Testis (tissue), 3 donors: ENCODE measurements around the gene BCL11B. TPM values are rescaled to one million over a fixed set of nuclear protein-coding genes. Genes with fewer than 3 reads are reported as not detected.

Source experiments
- DNase-seq: peaks from one replicate; pipeline ENCODE4 v3.0.0-alpha.2; 2019
- H3K27ac ChIP-seq, 2 donors: fragments of 200-600 bp; sonication (generic); one replicate each; pipeline ENCODE4 v1.5.1; 2019
- H3K27me3 ChIP-seq: fragments of 200-600 bp; sonication (generic); one replicate; pipeline ENCODE4 v1.5.1; 2019
- H3K36me3 ChIP-seq: fragments of 200-600 bp; sonication (generic); one replicate; pipeline ENCODE4 v1.5.1; 2017; ENCODE audit warnings: low read depth; ENCODE audit errors: missing control alignments
- H3K4me1 ChIP-seq: fragments of 200-600 bp; sonication (generic); one replicate; pipeline ENCODE4 v1.5.1; 2019
- H3K4me3 ChIP-seq, 2 donors: fragments of 200-600 bp; sonication (generic); one replicate each; pipeline ENCODE4 v1.5.1; 2017 to 2019
- H3K9me3 ChIP-seq: fragments of 200-600 bp; sonication (generic); one replicate; pipeline ENCODE4 v1.5.1; 2017
- POLR2A ChIP-seq: fragments of 450-650 bp; IDR thresholded peaks from one replicate; pipeline ENCODE4 v1.6.1; 2017; ENCODE audit warnings: antibody characterized with exemption, mild to moderate bottlenecking, moderate library complexity
- WGBS, 2 donors: methylation state at CpG; one replicate each; pipeline ENCODE4 v1.1.5; 2018; 5-methylcytosine and 5-hydroxymethylcytosine counted together
- intact Hi-C: fragments of 100-400 bp; cut with DNase I; formaldehyde crosslinking; loops from one replicate; pipeline ENCODE4 v1.15.1; 2023; ENCODE audit warnings: low total_unique reads
- polyA plus RNA-seq: library from polyadenylated mRNA; stranded (reverse); fragments of 350-450 nt; fragmentation: Illumina TruSeq; extraction: RNeasy Lipid Tissue Mini Kit (QIAGEN cat#74804); gene quantifications from one replicate; pipeline ENCODE4 v1.2.3, GENCODE V29; 2014; ENCODE audit warnings: low read depth, low replicate concordance; ENCODE audit not compliant: insufficient read depth
- total RNA-seq, 2 donors: library from RNA; depleted of rRNA; stranded (reverse); fragments of >200 nt; gene quantifications; one replicate each; pipeline ENCODE4 v1.2.3, GENCODE V29; 2016
- TF ChIP-seq, protein P1 (sequence below), 3 experiments: fragments of 450-650 bp in 2 of 3; fragments of 200-600 bp in 1 of 3; sonication (generic) in 1 of 3; IDR thresholded peaks; one replicate each; pipeline ENCODE4 v1.5.1; 2016 to 2019; ENCODE audit warnings: antibody characterized with exemption in 3 of 3, mild to moderate bottlenecking in 2 of 3, moderate library complexity in 1 of 3

BCL11B gene
- total and polyA plus RNA-seq, 3 donors from 2014 or later = 0.96 to 4.7 (median 4.4) TPM

DNA sequence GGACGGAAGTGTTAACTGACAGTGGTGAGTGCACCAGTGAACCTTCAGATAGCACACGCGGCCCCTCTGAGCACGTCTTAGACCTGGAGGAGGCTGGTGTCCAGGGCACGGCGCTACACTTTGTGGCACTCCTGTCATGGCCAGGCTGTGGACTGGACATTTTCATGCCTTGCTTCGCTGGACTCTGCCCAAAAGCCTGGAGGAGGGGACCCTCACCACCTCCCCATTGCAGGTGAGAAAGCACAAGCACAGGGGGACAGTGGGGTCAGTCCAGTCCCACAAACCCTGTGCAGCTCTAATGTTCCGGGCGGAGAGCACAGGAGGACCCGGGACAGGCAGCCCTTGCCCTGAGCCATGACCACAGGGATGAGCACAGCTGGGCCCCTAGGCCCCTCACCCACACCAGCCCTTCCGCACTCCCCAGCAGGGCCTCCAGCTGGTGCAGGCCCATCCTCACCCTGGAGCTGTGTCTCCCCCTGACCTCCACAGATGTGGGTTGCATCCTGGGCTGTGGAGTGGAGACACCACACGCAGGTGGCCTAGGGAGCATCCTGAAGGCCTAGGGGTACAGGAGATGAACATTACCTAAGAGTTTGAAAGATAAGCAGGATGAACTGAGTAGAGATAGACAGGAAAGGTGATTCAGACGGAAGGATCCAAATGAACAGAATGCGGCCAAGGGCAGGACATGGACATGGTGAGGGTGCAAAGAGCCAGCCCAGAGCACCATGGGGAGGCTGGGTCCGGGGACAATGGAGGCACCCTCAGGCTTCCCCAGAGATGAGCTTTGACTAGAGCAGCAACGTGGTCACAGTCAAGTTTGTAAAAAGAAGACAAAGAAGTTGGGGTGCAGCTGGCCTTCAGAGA lies 132.8 kb downstream of the BCL11B start:
- Histone ChIP-seq H3K9me3 (no peaks in the 10 kb centered on the region), H3K4me3 (no peak overlapping the region), H3K4me1 (no peaks in the 10 kb centered on the region), H3K36me3 (no peaks in the 10 kb centered on the region), H3K27ac (no peak overlapping the region), H3K27me3 (no peaks in the 10 kb centered on the region)
- peak; percentile 6 for DNase-seq
- 87 to 91% methylated on average over 10 to 16 of the region's 16 CpGs for WGBS, 2 donors
- intact Hi-C loops = no loop called here
- TF ChIP-seq, protein P1, sequence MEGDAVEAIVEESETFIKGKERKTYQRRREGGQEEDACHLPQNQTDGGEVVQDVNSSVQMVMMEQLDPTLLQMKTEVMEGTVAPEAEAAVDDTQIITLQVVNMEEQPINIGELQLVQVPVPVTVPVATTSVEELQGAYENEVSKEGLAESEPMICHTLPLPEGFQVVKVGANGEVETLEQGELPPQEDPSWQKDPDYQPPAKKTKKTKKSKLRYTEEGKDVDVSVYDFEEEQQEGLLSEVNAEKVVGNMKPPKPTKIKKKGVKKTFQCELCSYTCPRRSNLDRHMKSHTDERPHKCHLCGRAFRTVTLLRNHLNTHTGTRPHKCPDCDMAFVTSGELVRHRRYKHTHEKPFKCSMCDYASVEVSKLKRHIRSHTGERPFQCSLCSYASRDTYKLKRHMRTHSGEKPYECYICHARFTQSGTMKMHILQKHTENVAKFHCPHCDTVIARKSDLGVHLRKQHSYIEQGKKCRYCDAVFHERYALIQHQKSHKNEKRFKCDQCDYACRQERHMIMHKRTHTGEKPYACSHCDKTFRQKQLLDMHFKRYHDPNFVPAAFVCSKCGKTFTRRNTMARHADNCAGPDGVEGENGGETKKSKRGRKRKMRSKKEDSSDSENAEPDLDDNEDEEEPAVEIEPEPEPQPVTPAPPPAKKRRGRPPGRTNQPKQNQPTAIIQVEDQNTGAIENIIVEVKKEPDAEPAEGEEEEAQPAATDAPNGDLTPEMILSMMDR (IDR thresholded peaks at IDR 0.05) = no peak
- TF ChIP-seq POLR2A = no peak

DNA sequence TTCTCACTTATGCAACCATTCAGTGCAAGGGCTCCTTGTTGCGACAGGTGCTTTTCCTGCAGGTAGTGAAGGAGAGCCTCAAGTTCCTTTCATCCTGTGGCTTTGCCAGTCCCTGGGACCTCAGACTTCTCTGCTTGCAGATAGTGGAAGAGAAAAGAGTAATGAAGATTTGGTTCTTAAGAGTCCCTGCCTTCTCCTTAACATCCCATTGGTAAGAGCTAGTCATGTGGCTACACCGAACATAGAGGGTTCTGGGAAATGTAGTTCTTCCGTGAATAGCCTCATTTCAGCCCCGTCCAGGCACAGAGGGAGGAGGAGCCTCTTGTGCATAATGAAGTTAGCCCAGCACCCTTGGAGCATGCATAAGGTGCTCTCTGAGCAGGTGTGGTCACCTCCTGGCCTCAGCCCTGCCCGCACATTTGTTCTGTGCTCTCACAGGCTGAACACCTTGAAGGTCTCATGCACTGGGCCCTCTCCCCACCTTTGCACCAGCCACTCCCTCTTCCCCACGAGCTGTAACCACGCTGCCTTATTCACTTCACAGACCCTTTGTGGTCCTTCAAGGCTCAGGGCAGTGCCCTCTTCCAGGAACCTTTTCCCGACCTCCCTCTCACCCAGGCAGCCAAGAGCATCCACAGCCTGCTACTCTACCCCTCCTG lies 134.0 kb downstream of the BCL11B start:
- no peaks in the 10 kb centered on the region for H3K4me1 ChIP-seq
- H3K27me3 ChIP-seq = no peaks in the 10 kb centered on the region
- no peak overlapping the region for H3K4me3 ChIP-seq
- DNase-seq = peak; percentile 11
- no peak overlapping the region for H3K27ac ChIP-seq
- WGBS, 2 donors = 70 to 82% methylated on average over 8 of the region's 8 CpGs
- TF ChIP-seq, protein P1 (IDR thresholded peaks at IDR 0.05) = no peak
- TF ChIP-seq POLR2A = no peak
- H3K36me3 ChIP-seq = no peaks in the 10 kb centered on the region
- intact Hi-C loops = no loop called here
- no peaks in the 10 kb centered on the region for H3K9me3 ChIP-seq

DNA sequence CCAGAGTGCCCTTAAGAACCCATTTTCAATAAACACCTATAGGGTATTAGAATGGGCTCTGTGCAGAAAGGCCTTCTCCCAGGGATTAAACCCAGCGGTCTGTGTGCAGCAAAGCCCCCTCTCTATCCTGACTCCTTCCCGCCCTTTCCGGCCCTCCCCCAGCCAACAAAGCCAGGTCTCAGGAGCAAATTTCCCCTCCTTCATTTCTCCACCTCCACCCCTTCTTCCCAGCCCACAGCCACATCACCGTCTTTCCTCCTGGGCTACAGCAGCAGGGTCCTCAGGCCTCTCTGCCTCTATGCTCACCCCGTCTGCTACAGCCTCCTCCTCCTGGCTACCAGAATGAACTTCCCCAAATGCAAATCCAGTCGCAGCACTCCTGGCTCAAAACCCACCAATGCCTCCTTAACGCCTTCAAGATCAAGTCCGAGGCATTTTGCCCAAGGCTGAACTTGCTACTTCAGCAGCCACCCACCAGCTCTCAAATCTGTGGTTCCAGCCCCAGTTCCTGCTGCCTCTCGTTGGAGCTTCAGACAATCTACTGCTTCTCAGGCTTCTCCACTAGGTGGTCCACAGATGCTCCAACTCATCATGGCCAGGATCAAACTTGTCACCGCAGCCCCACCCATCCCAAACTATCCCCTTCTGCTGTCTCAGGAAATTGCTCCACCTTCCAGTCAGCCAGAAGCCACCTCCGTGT lies 134.8 kb downstream of the BCL11B start:
- intact Hi-C loops = no loop called here
- TF ChIP-seq POLR2A = no peak
- TF ChIP-seq, protein P1 (IDR thresholded peaks at IDR 0.05) = no peak
- no peaks in the 10 kb centered on the region for H3K27me3 ChIP-seq
- 71 to 76% methylated on average over 11 of the region's 11 CpGs for WGBS, 2 donors
- peak; percentile 7 for DNase-seq
- no peak overlapping the region for H3K4me3 ChIP-seq
- no peaks in the 10 kb centered on the region for H3K9me3 ChIP-seq
- no peaks in the 10 kb centered on the region for H3K36me3 ChIP-seq
- no peaks in the 10 kb centered on the region for H3K4me1 ChIP-seq
- no peak overlapping the region for H3K27ac ChIP-seq

DNA sequence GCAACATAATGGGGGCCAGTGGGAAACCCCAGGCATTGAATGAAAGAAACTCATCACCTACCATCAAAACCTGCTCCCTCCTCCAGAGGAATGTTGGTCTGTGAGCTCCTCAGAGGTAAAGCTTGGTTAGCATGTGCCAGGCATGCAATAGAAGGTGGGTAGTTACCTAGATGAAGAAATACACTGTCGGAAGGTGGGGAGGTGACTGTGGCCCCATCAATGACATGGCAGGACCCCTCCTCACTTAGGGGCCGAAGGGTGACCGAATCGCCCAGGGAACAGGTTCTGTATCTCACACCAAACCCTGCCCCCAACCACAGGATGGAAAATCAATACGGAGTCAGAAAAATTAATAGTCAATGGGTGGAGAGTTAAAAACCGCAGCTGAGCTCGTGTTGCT lies 135.6 kb downstream of the BCL11B start:
- H3K36me3 ChIP-seq = no peaks in the 10 kb centered on the region
- no peaks in the 10 kb centered on the region for H3K9me3 ChIP-seq
- intact Hi-C loops = no loop called here
- no peaks in the 10 kb centered on the region for H3K4me1 ChIP-seq
- no peaks in the 10 kb centered on the region for H3K27me3 ChIP-seq
- peak; percentile 2 for DNase-seq
- WGBS, 2 donors = 90 to 98% methylated on average over 7 of the region's 7 CpGs
- H3K4me3 ChIP-seq = no peak overlapping the region
- TF ChIP-seq, protein P1 (IDR thresholded peaks at IDR 0.05) = no peak
- no peak for TF ChIP-seq POLR2A
- H3K27ac ChIP-seq = no peak overlapping the region
